CD14-positive monocyte (primary cell): ENCODE measurements around the gene PRDM5. TPM values are rescaled to one million over a fixed set of nuclear protein-coding genes. Genes with fewer than 3 reads are reported as not detected.

Source experiments
- DNase-seq, 3 donors: peaks; one replicate each; pipeline ENCODE4 v3.0.0-alpha.2; 2011 to 2022
- H2AFZ ChIP-seq: 2 replicates; pipeline ENCODE4 v1.6.0; 2012; ENCODE audit warnings: mild to moderate bottlenecking, low read depth, low read length, inconsistent platforms; ENCODE audit not compliant: insufficient read depth, poor library complexity, severe bottlenecking
- H3K27ac ChIP-seq, 2 donors: 1 replicate in 1 of 2; 2 replicates in 1 of 2; pipeline ENCODE4 v1.5.1; 2012 to 2013; ENCODE audit warnings: low read length in 2 of 2, control low read depth in 1 of 2, inconsistent platforms in 1 of 2, low read depth in 1 of 2, mild to moderate bottlenecking in 1 of 2
- H3K27me3 ChIP-seq, 2 donors: one replicate each; pipeline versions ENCODE4 v1.6.0 to v1.6.1; 2011 to 2013; ENCODE audit warnings: low read length in 2 of 2; ENCODE audit not compliant: control insufficient read depth in 2 of 2, insufficient read depth in 2 of 2
- H3K36me3 ChIP-seq, 2 donors: replicated peaks in 1 of 2; 1 replicate in 1 of 2; 2 replicates in 1 of 2; pipeline versions ENCODE4 v1.5.1 to v1.6.1; 2012 to 2013; ENCODE audit warnings: low read length in 2 of 2, control low read depth in 1 of 2, inconsistent platforms in 1 of 2, mild to moderate bottlenecking in 1 of 2; ENCODE audit not compliant: insufficient read depth in 2 of 2, control insufficient read depth in 1 of 2
- H3K4me1 ChIP-seq, 2 donors: 1 replicate in 1 of 2; 2 replicates in 1 of 2; pipeline versions ENCODE4 v1.5.1 to v1.6.1; 2012 to 2013; ENCODE audit warnings: low read length in 2 of 2, control low read depth in 1 of 2, inconsistent platforms in 1 of 2, mild to moderate bottlenecking in 1 of 2, moderate library complexity in 1 of 2; ENCODE audit not compliant: insufficient read depth in 2 of 2, control insufficient read depth in 1 of 2
- H3K4me2 ChIP-seq: replicated peaks from 2 replicates; pipeline ENCODE3; 2012; ENCODE audit warnings: low read length, moderate library complexity, mild to moderate bottlenecking; ENCODE audit not compliant: poor library complexity, severe bottlenecking; ENCODE audit errors: extremely low read depth
- H3K4me3 ChIP-seq, 3 experiments: fragments of 200-600 bp in 1 of 3; sonication (generic) in 1 of 3; replicated peaks in 1 of 3; 1 replicate in 2 of 3; 2 replicates in 1 of 3; pipeline ENCODE4 v1.5.1; 2011 to 2013; ENCODE audit warnings: low read length in 3 of 3, mild to moderate bottlenecking in 3 of 3, control low read depth in 2 of 3, low read depth in 2 of 3, inconsistent platforms in 1 of 3, moderate library complexity in 1 of 3
- H3K79me2 ChIP-seq: 2 replicates; pipeline ENCODE4 v1.6.0; 2012; ENCODE audit warnings: mild to moderate bottlenecking, control low read depth, inconsistent platforms, low read length, moderate library complexity; ENCODE audit not compliant: insufficient read depth
- H3K9ac ChIP-seq: 2 replicates; pipeline ENCODE4 v1.6.0; 2017; ENCODE audit warnings: low read length, mild to moderate bottlenecking; ENCODE audit not compliant: insufficient read depth, poor library complexity, severe bottlenecking
- H3K9me3 ChIP-seq, 2 donors: replicated peaks in 1 of 2; 1 replicate in 1 of 2; 2 replicates in 1 of 2; pipeline versions ENCODE4 v1.5.1 to v1.6.1; 2012 to 2013; ENCODE audit warnings: low read length in 2 of 2, control low read depth in 1 of 2; ENCODE audit not compliant: control insufficient read depth in 1 of 2, insufficient read depth in 1 of 2
- H4K20me1 ChIP-seq: 2 replicates; pipeline ENCODE4 v1.6.0; 2012; ENCODE audit warnings: mild to moderate bottlenecking, low read length, control low read depth, moderate library complexity; ENCODE audit not compliant: insufficient read depth
- H3K27ac Mint-ChIP-seq, 7 donors: one replicate each; pipeline ENCODE4 v1.8.0; 2020; ENCODE audit warnings: mild to moderate bottlenecking in 7 of 7, mixed read lengths in 7 of 7, moderate library complexity in 6 of 7, inconsistent platforms in 2 of 7
- H3K27me3 Mint-ChIP-seq, 3 donors: one replicate each; pipeline ENCODE4 v1.8.0; 2021 to 2022; ENCODE audit warnings: low read depth in 3 of 3, mild to moderate bottlenecking in 3 of 3, mixed read lengths in 3 of 3, moderate library complexity in 3 of 3, inconsistent platforms in 1 of 3
- H3K36me3 Mint-ChIP-seq, 2 donors: one replicate each; pipeline ENCODE4 v1.8.0; 2020; ENCODE audit warnings: mixed read lengths in 2 of 2, inconsistent platforms in 1 of 2, mild to moderate bottlenecking in 1 of 2
- H3K4me1 Mint-ChIP-seq: one replicate; pipeline ENCODE4 v1.8.0; 2020; ENCODE audit warnings: mild to moderate bottlenecking, mixed read lengths
- H3K4me3 Mint-ChIP-seq, 2 donors: one replicate each; pipeline ENCODE4 v1.8.0; 2020; ENCODE audit warnings: mild to moderate bottlenecking in 2 of 2, mixed read lengths in 2 of 2, moderate library complexity in 1 of 2
- H3K9me3 Mint-ChIP-seq, 7 donors: one replicate each; pipeline ENCODE4 v1.8.0; 2020 to 2022; ENCODE audit warnings: mixed read lengths in 7 of 7, mild to moderate bottlenecking in 6 of 7, moderate library complexity in 6 of 7, inconsistent platforms in 2 of 7
- WGBS: methylation state at CpG from one replicate; pipeline ENCODE4 v1.1.5; 2013; ENCODE audit warnings: missing lambda C conversion rate; ENCODE audit not compliant: insufficient coverage; 5-methylcytosine and 5-hydroxymethylcytosine counted together
- intact Hi-C, 2 donors: fragments of 100-400 bp; cut with micrococcal nuclease; formaldehyde crosslinking; loops; one replicate each; pipeline versions ENCODE4 v1.15.0 to v1.15.1; 2023
- polyA plus RNA-seq, 3 donors: library from polyadenylated mRNA; depleted of rRNA in 1 of 3; unstranded in 2 of 3; stranded (reverse) in 1 of 3; fragments of 300-500 nt in 2 of 3; fragments of >200 nt in 1 of 3; fragmentation: Illumina TruSeq in 2 of 3; gene quantifications; 1 replicate in 2 of 3; 2 replicates in 1 of 3; pipeline ENCODE4 v1.2.3, GENCODE V29; 2012 to 2021
- TF ChIP-seq, protein P1 (sequence below): fragments of 200-600 bp; IDR thresholded peaks from one replicate; pipeline ENCODE4 v1.8.0; 2022; ENCODE audit warnings: antibody characterized with exemption, mild to moderate bottlenecking

PRDM5 gene
- polyA plus RNA-seq, 3 donors = 0.12 to 0.25 (median 0.17) TPM

DNA sequence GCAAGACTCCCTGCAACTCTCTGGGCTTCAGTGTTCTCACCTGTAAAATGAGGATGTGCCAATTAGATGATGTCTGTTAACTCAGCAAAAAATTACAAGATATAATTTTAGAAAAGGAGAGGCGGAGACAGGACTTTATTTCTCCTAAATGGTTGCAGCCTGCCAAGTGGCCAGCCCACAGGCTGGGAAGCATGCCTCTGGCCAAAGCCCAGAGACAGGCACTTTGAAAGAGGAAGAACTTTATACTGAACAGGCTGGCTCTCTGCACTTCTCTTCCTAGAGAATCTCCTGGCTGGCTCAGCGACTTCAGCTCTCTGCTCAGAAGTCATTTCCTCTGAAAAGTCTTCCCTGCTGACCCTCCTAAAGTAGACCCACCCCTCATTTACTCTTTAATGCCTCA lies 3.7 kb downstream of the PRDM5 start:
- Histone ChIP-seq H3K4me2 (no peak overlapping the region), H3K4me1 (peaks cover 4 to 18% of the 10 kb centered on the region in 2 donors), H3K27me3 (peaks cover 5 to 25% of the 10 kb centered on the region in 2 donors), H3K79me2 (no peaks in the 10 kb centered on the region), H3K4me3 (no peak overlapping the region), H3K27ac (no peak overlapping the region), H4K20me1 (no peaks in the 10 kb centered on the region), H3K9ac (no peak overlapping the region), H3K9me3 (no peaks in the 10 kb centered on the region), H3K36me3 (no peaks in the 10 kb centered on the region), H2AFZ (peak overlapping the region; percentile 27)
- Mint-ChIP-seq H3K27ac (no peak overlapping the region), H3K4me3 (peak overlapping the region in 1 of 2 donors; percentile 3), H3K36me3 (no peaks in the 10 kb centered on the region), H3K4me1 (peaks cover 15% of the 10 kb centered on the region), H3K9me3 (peaks cover 0 to 10% (median 1%) of the 10 kb centered on the region in 7 donors), H3K27me3 (peaks cover 15 to 38% (median 30%) of the 10 kb centered on the region in 3 donors)
- WGBS = 53% methylated on average over 2 of the region's 2 CpGs
- intact Hi-C loops = no loop called here
- TF ChIP-seq, protein P1, sequence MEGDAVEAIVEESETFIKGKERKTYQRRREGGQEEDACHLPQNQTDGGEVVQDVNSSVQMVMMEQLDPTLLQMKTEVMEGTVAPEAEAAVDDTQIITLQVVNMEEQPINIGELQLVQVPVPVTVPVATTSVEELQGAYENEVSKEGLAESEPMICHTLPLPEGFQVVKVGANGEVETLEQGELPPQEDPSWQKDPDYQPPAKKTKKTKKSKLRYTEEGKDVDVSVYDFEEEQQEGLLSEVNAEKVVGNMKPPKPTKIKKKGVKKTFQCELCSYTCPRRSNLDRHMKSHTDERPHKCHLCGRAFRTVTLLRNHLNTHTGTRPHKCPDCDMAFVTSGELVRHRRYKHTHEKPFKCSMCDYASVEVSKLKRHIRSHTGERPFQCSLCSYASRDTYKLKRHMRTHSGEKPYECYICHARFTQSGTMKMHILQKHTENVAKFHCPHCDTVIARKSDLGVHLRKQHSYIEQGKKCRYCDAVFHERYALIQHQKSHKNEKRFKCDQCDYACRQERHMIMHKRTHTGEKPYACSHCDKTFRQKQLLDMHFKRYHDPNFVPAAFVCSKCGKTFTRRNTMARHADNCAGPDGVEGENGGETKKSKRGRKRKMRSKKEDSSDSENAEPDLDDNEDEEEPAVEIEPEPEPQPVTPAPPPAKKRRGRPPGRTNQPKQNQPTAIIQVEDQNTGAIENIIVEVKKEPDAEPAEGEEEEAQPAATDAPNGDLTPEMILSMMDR = no peak
- no peak for DNase-seq

DNA sequence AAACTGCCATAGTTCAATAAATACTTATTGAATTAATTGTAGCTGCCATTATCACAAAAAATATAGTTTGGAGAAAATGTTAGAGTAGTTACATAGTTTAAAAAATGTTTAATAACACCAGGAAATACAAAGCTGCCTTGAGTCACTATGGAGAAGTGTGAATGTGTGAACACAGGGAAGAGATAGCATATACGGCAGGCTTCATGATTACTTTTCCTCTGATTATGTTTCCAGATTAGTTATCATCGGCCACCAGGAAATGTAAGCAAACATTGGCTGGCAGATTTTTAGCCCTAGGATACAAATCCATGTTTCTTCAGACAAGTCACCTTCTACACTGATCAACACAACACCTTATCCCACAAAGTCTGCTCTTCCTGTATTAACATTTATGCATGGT lies 4.4 kb downstream of the PRDM5 start:
- Histone ChIP-seq H3K9me3 (no peaks in the 10 kb centered on the region), H4K20me1 (no peaks in the 10 kb centered on the region), H3K4me3 (no peak overlapping the region), H3K4me1 (peaks cover 4 to 13% of the 10 kb centered on the region in 2 donors), H3K9ac (no peak overlapping the region), H2AFZ (no peak overlapping the region), H3K4me2 (no peak overlapping the region), H3K27me3 (peaks cover under 1 to 18% of the 10 kb centered on the region in 2 donors), H3K27ac (no peak overlapping the region), H3K36me3 (no peaks in the 10 kb centered on the region), H3K79me2 (no peaks in the 10 kb centered on the region)
- peaks cover 12% of the 10 kb centered on the region for H3K4me1 Mint-ChIP-seq
- WGBS = 100% methylated on average over 2 of the region's 2 CpGs
- TF ChIP-seq, protein P1 = no peak
- no peak overlapping the region for H3K27ac Mint-ChIP-seq
- peaks cover 0 to 8% (median 1%) of the 10 kb centered on the region in 7 donors for H3K9me3 Mint-ChIP-seq
- no peaks in the 10 kb centered on the region for H3K36me3 Mint-ChIP-seq
- no peak overlapping the region for H3K4me3 Mint-ChIP-seq
- intact Hi-C loops = no loop called here
- peaks cover 13 to 31% (median 23%) of the 10 kb centered on the region in 3 donors for H3K27me3 Mint-ChIP-seq
- DNase-seq = no peak
